Endothelial cell of umbilical vein (primary cell): ENCODE measurements around the gene ZCWPW1. TPM values are rescaled to one million over a fixed set of nuclear protein-coding genes. Genes with fewer than 3 reads are reported as not detected.
"Not testable (repeated sequence)": the region's sequence is repeated elsewhere in the genome, so short reads cannot be mapped to it uniquely, and the experiment has no call there.

ENCODE experiments used
- BruUV-seq: library from RNA; stranded (reverse); fragments of 400-500 nt; replicated peaks from 2 replicates; lab custom pipeline; 2021; lab: Mats Ljungman, UMichigan
- CTCF ChIA-PET: fragments of 300-600, 350-600 bp; sonication (Branson Sonifier 250); formaldehyde crosslinking; loops from one replicate; lab custom pipeline; 2021; ENCODE audit warnings: antibody characterized with exemption, inconsistent platforms; lab: Charles Lee
- POLR2A ChIA-PET: fragments of 300-600, 350-600 bp; sonication (Branson Sonifier 250); formaldehyde crosslinking; loops from one replicate; lab custom pipeline; 2021; ENCODE audit warnings: antibody characterized with exemption, inconsistent platforms; lab: Charles Lee
- DNase-seq: peaks from one replicate; pipeline ENCODE4 v3.0.0-alpha.2; 2011; ENCODE audit warnings: low read depth, low spot score
- FAIRE-seq: peaks from 2 replicates; lab custom pipeline; 2011; peaks lifted over from hg19 to GRCh38; lab: Jason Lieb, UNC
- H2AFZ ChIP-seq: 2 replicates; pipeline ENCODE4 v1.6.0; 2012; ENCODE audit warnings: low read depth, low read length, control low read depth, inconsistent platforms
- H3K27ac ChIP-seq: 2 replicates; pipeline ENCODE4 v1.5.1; 2011; ENCODE audit warnings: low read depth, mild to moderate bottlenecking, control low read depth, low read length, moderate library complexity; ENCODE audit not compliant: insufficient read depth
- H3K27me3 ChIP-seq, 2 experiments: 2 replicates each; pipeline versions ENCODE4 v1.6.0 to v1.6.1; 2011; ENCODE audit warnings: low read length in 2 of 2, mixed read lengths in 1 of 2; ENCODE audit not compliant: control insufficient read depth in 2 of 2, insufficient read depth in 2 of 2
- H3K36me3 ChIP-seq, 2 experiments: 2 replicates in 1 of 2; 3 replicates in 1 of 2; pipeline ENCODE4 v1.5.1; 2011; ENCODE audit warnings: low read length in 2 of 2, mild to moderate bottlenecking in 1 of 2, moderate library complexity in 1 of 2; ENCODE audit not compliant: control insufficient read depth in 2 of 2, insufficient read depth in 2 of 2; ENCODE audit errors: extremely low read depth in 1 of 2
- H3K4me1 ChIP-seq: 3 replicates; pipeline ENCODE4 v1.5.1; 2011; ENCODE audit warnings: mild to moderate bottlenecking, low read length; ENCODE audit not compliant: control insufficient read depth, insufficient read depth; ENCODE audit errors: extremely low read depth
- H3K4me2 ChIP-seq: 2 replicates; pipeline ENCODE4 v1.6.1; 2011; ENCODE audit warnings: low read length, control low read depth, mixed read lengths; ENCODE audit not compliant: insufficient read depth
- H3K4me3 ChIP-seq, 3 experiments: fragments of 200-600 bp in 1 of 3; sonication (generic), shearing (Covaris generic) in 1 of 3; replicated peaks in 1 of 3; 2 replicates each; pipeline ENCODE4 v1.5.1; 2011 to 2016; ENCODE audit warnings: control low read depth in 3 of 3, low read length in 3 of 3, mild to moderate bottlenecking in 2 of 3, inconsistent platforms in 1 of 3, low read depth in 1 of 3, moderate library complexity in 1 of 3; ENCODE audit not compliant: insufficient read depth in 1 of 3
- H3K79me2 ChIP-seq: 2 replicates; pipeline ENCODE4 v1.6.0; 2012; ENCODE audit warnings: low read length, inconsistent platforms; ENCODE audit not compliant: control insufficient read depth, insufficient read depth
- H3K9ac ChIP-seq: replicated peaks from 2 replicates; pipeline ENCODE3; 2011; ENCODE audit warnings: low read length, control low read depth; ENCODE audit not compliant: insufficient read depth; ENCODE audit errors: extremely low read depth
- H3K9me1 ChIP-seq: replicated peaks from 3 replicates; pipeline ENCODE4 v1.6.0; 2011; ENCODE audit warnings: mild to moderate bottlenecking, low read length; ENCODE audit not compliant: control insufficient read depth, insufficient read depth; ENCODE audit errors: extremely low read depth
- H3K9me3 ChIP-seq: replicated peaks from 2 replicates; pipeline ENCODE4 v1.5.1; 2012; ENCODE audit warnings: low read length, inconsistent platforms; ENCODE audit not compliant: control insufficient read depth, insufficient read depth
- H4K20me1 ChIP-seq: replicated peaks from 2 replicates; pipeline ENCODE3; 2011; ENCODE audit warnings: mild to moderate bottlenecking, low read length; ENCODE audit not compliant: control insufficient read depth, insufficient read depth; ENCODE audit errors: extremely low read depth
- CTCF ChIP-seq, 2 donors: IDR thresholded peaks; 1 replicate in 1 of 2; 2 replicates in 1 of 2; pipeline ENCODE4 v1.5.1; 2011; ENCODE audit warnings: low read length in 2 of 2, mild to moderate bottlenecking in 2 of 2, moderate library complexity in 2 of 2, control low read depth in 1 of 2, inconsistent platforms in 1 of 2, low read depth in 1 of 2; ENCODE audit not compliant: insufficient read depth in 1 of 2; ENCODE audit errors: extremely low read depth in 1 of 2
- EZH2 ChIP-seq: IDR thresholded peaks from 2 replicates; pipeline ENCODE4 v1.6.1; 2012; ENCODE audit warnings: borderline replicate concordance, low read depth, mild to moderate bottlenecking, moderate library complexity, low read length, inconsistent platforms; ENCODE audit not compliant: severe bottlenecking
- FOS ChIP-seq: IDR thresholded peaks from 2 replicates; pipeline ENCODE4 v1.6.1; 2011; ENCODE audit warnings: mild to moderate bottlenecking, low read length, moderate library complexity, borderline replicate concordance; ENCODE audit not compliant: insufficient read depth
- GATA2 ChIP-seq: IDR thresholded peaks from 2 replicates; pipeline ENCODE4 v1.7.0; 2011; ENCODE audit warnings: low read depth, mild to moderate bottlenecking, moderate library complexity, mixed read lengths, low read length; ENCODE audit not compliant: insufficient read length, insufficient read depth
- JUN ChIP-seq: IDR thresholded peaks from 2 replicates; pipeline ENCODE4 v1.6.1; 2011; ENCODE audit warnings: borderline replicate concordance, low read depth; ENCODE audit not compliant: insufficient read length, insufficient read depth
- MAX ChIP-seq: IDR thresholded peaks from 2 replicates; pipeline ENCODE4 v1.6.1; 2011; ENCODE audit not compliant: insufficient read depth, insufficient read length
- MYC ChIP-seq: IDR thresholded peaks from one replicate; pipeline ENCODE4 v1.6.1; 2011; ENCODE audit warnings: mild to moderate bottlenecking, low read depth, low read length
- POLR2A ChIP-seq: IDR thresholded peaks from 2 replicates; pipeline ENCODE4 v1.6.1; 2012; ENCODE audit warnings: low read depth, mild to moderate bottlenecking, control low read depth, low read length
- POLR2AphosphoS5 ChIP-seq: IDR thresholded peaks from 2 replicates; pipeline ENCODE4 v1.6.1; 2012; ENCODE audit warnings: low read depth, mild to moderate bottlenecking, control low read depth, low read length, moderate library complexity; ENCODE audit not compliant: insufficient read depth
- dilution Hi-C: fragments of 300-500 bp; cut with MboI; formaldehyde crosslinking; loops from one replicate; pipeline ENCODE4 v1.15.0; 2019; ENCODE audit warnings: low sequenced_read_pairs; ENCODE audit not compliant: extremely low pct_ligation_motif_present
- intact Hi-C: fragments of 100-400 bp; cut with micrococcal nuclease; formaldehyde crosslinking; loops from one replicate; pipeline ENCODE4 v1.10.0; 2022
- polyA plus RNA-seq, 4 experiments: library from polyadenylated mRNA; depleted of rRNA in 3 of 4; stranded (reverse) in 3 of 4; unstranded in 1 of 4; fragments of >200 nt; gene quantifications; 2 replicates each; pipeline versions ENCODE4 v1.2.1 to v1.2.3, GENCODE V29; 2011 to 2012; ENCODE audit warnings: missing spikeins in 1 of 4
- total RNA-seq: library from RNA; stranded (reverse); gene quantifications from 2 replicates; pipeline ENCODE4 v1.2.3, GENCODE V29; 2021

The ZCWPW1 gene
- total and polyA plus RNA-seq, 2 donors (not counting 3 experiments of a cell fraction or from before 2014, with no cell fraction given), result 0.31 to 0.32 TPM

GRCh38 chr7:100352230-100352781 is 76.2 kb downstream of the ZCWPW1 start:
- H3K4me1 ChIP-seq, H2AFZ ChIP-seq, intact Hi-C loops, H3K27ac ChIP-seq, H3K4me3 ChIP-seq, H3K9me3 ChIP-seq, H4K20me1 ChIP-seq, POLR2A ChIA-PET, H3K9ac ChIP-seq, H3K27me3 ChIP-seq, H3K4me2 ChIP-seq, DNase-seq, BruUV-seq, H3K79me2 ChIP-seq, H3K9me1 ChIP-seq, FAIRE-seq, dilution Hi-C loops: not testable (repeated sequence)
- CTCF ChIA-PET, result interaction anchor here (2.1 kb wide), 1 partner anchor 55 kb away, joined by 4 read pairs; no protein-coding TSS in a partner anchor
- H3K36me3 ChIP-seq, result peaks cover 20 to 62% of the 10 kb centered on the region in 2 experiments

GRCh38 chr7:100351657-100352058 is 76.8 kb downstream of the ZCWPW1 start:
- Histone ChIP-seq H3K27ac (no peak overlapping the region), H3K4me1 (no peaks in the 10 kb centered on the region), H2AFZ (no peak overlapping the region), H3K9me3 (no peaks in the 10 kb centered on the region), H3K27me3 (no peaks in the 10 kb centered on the region), H3K36me3 (peaks cover 25 to 62% of the 10 kb centered on the region in 2 experiments), H3K4me3 (no peak overlapping the region), H3K9me1 (no peaks in the 10 kb centered on the region), H3K9ac (no peak overlapping the region), H3K4me2 (no peak overlapping the region), H3K79me2 (no peaks in the 10 kb centered on the region), H4K20me1 (no peaks in the 10 kb centered on the region)
- no peak for TF ChIP-seq MAX
- TF ChIP-seq FOS, result no peak
- TF ChIP-seq JUN, result no peak
- no peak for TF ChIP-seq POLR2AphosphoS5
- no peak for TF ChIP-seq EZH2
- no peak for TF ChIP-seq CTCF (IDR thresholded peaks at IDR 0.05; ENCODE audit: extremely low read depth in 1 of 2, insufficient read depth in 1 of 2, low read depth in 1 of 2, low read length in 2 of 2)
- TF ChIP-seq POLR2A, result no peak
- no peak for TF ChIP-seq GATA2
- TF ChIP-seq MYC, result no peak
- dilution Hi-C loops, result no loop called here
- intact Hi-C loops, result no loop called here
- BruUV-seq, result no TSS peak
- FAIRE-seq (no peak), DNase-seq (no peak)
- CTCF ChIA-PET, result no interaction called here
- POLR2A ChIA-PET, result no interaction called here
